Liver (tissue), 3 donors: ENCODE measurements around the gene KCNIP1.

Experiments used
- CTCF ChIP-seq: fragments of 150-350 bp; IDR thresholded peaks from 2 replicates; pipeline ENCODE4 v1.5.1; 2017; ENCODE audit warnings: improper control_type of control experiment, low read depth, low read length; ENCODE audit not compliant: missing input control
- FOXA2 ChIP-seq: IDR thresholded peaks from 2 replicates; pipeline ENCODE4 v1.6.1; 2016; ENCODE audit warnings: antibody characterized with exemption
- JUND ChIP-seq, 2 donors: IDR thresholded peaks; 2 replicates each; pipeline ENCODE4 v1.6.1; 2016; ENCODE audit warnings: antibody characterized with exemption in 2 of 2
- TF ChIP-seq, protein P1 (sequence below): IDR thresholded peaks from 2 replicates; pipeline ENCODE4 v1.6.1; 2016; ENCODE audit warnings: antibody characterized with exemption, mild to moderate bottlenecking
- donor health status: healthy.
- donor health status: healthy.

- no peak for TF ChIP-seq FOXA2
- no peak for TF ChIP-seq CTCF
- no peak for TF ChIP-seq JUND (IDR thresholded peaks at IDR 0.05)
- TF ChIP-seq, protein P1, sequence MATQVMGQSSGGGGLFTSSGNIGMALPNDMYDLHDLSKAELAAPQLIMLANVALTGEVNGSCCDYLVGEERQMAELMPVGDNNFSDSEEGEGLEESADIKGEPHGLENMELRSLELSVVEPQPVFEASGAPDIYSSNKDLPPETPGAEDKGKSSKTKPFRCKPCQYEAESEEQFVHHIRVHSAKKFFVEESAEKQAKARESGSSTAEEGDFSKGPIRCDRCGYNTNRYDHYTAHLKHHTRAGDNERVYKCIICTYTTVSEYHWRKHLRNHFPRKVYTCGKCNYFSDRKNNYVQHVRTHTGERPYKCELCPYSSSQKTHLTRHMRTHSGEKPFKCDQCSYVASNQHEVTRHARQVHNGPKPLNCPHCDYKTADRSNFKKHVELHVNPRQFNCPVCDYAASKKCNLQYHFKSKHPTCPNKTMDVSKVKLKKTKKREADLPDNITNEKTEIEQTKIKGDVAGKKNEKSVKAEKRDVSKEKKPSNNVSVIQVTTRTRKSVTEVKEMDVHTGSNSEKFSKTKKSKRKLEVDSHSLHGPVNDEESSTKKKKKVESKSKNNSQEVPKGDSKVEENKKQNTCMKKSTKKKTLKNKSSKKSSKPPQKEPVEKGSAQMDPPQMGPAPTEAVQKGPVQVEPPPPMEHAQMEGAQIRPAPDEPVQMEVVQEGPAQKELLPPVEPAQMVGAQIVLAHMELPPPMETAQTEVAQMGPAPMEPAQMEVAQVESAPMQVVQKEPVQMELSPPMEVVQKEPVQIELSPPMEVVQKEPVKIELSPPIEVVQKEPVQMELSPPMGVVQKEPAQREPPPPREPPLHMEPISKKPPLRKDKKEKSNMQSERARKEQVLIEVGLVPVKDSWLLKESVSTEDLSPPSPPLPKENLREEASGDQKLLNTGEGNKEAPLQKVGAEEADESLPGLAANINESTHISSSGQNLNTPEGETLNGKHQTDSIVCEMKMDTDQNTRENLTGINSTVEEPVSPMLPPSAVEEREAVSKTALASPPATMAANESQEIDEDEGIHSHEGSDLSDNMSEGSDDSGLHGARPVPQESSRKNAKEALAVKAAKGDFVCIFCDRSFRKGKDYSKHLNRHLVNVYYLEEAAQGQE, result no peak
Measured at GRCh38 chr5:170627271-170627670, 123.5 kb downstream of the KCNIP1 start.
